NCI-H128 (cell line): ENCODE data around the gene TOMM7.
"Not testable (repeated sequence)": the region's sequence is repeated elsewhere in the genome, so short reads cannot be mapped to it uniquely, and the experiment has no call there.

Experiments used
- DNase-seq: peaks from one replicate; lab custom pipeline; 2025; ENCODE audit not compliant: unreplicated experiment; lab: John Stamatoyannopoulos, UW

TOMM7 gene

GRCh38 chr7:22854158-22855048 lies 31.8 kb upstream of the TOMM7 start:
- no peak for DNase-seq

- no peak for DNase-seq
Measured at GRCh38 chr7:22853674-22854157, 31.1 kb upstream of the TOMM7 start.

- no peak for DNase-seq
Measured at GRCh38 chr7:22853138-22853537, 30.5 kb upstream of the TOMM7 start.

- no peak for DNase-seq
Measured at GRCh38 chr7:22851145-22851544, 28.5 kb upstream of the TOMM7 start.

DNA sequence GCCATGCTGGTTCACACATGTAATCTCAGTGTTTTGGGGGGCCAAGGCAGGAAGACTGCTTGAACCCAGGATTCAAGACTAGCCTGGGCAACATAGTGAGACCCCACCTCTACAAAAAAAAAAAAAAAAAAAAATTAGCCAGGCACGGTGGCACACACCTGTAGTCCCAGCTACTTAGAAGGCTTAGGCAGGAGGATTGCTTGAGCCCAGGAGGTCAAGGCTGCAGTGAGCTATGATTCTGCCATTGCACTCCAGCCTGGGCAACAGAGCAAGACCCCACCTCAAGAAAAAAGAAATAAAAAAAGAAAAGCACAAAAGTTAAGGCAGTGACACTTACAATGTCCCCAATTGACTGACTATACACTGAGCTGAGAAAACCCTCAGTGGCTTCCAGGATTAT lies 27.7 kb upstream of the TOMM7 start:
- not testable (repeated sequence) for DNase-seq

GRCh38 chr7:22849662-22850061 lies 27.0 kb upstream of the TOMM7 start:
- DNase-seq: no peak

- DNase-seq: no peak
Measured at GRCh38 chr7:22849172-22849571, 26.5 kb upstream of the TOMM7 start.

- no peak for DNase-seq
Measured at GRCh38 chr7:22846961-22847360, 24.3 kb upstream of the TOMM7 start.

DNA sequence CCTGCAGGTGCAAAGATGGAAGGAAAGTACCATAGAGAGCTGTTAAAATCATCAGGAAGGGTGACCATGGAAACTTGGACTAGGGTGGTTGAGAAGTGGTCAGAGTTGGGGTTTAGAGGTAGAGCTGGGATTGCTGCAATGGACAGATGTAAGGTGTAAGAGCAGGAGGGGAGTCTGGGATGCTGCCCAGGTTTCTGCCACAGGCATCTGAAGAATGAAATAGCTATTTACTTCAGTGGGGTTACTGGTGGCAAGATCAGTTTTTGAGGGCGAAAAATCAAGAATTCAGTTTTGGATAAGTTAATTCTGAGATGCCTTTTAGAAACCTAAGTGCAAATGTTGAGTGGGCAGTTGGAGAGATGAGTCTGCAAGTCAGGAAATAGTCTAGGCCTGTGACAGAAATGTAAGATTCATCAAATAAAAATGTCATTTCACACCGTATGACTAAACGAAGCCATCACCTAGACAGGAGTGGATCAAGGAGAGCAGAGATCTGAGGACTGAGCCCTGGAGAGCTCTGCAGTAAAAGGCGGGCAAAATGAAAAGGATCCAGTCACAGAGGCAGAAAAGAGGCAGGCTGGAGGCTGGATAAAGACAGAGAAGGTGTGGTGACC lies 22.7 kb upstream of the TOMM7 start:
- no peak for DNase-seq

GRCh38 chr7:22843681-22844309 lies 21.1 kb upstream of the TOMM7 start:
- no peak for DNase-seq

- no peak for DNase-seq
Measured at GRCh38 chr7:22842973-22843372, 20.3 kb upstream of the TOMM7 start.

DNA sequence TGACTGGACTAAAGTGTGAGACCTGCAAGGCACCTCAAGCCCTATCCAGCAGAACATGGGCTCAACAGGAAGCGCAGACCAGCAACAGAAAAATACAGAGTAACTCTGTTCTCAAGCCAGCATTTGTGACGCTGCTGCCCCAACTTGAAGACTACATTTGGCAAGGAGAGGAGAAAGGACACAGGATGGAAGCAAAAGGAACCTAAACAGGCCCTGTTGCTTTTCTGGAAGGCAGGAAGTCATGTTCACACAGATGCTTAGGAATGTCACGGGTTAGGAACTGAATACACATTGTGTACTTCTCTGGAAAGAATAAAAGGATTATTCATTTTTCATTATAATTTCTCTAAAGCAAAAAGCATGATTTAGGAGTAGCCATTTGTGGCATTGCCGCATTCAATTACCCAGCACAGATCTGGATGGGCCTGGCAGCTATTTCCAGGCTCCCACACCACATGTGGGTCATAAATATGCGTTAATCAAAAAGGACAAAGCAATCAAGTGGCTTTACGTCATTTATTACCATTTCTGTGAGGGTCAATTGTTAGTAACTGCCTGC lies 19.8 kb upstream of the TOMM7 start:
- DNase-seq: no peak

DNA sequence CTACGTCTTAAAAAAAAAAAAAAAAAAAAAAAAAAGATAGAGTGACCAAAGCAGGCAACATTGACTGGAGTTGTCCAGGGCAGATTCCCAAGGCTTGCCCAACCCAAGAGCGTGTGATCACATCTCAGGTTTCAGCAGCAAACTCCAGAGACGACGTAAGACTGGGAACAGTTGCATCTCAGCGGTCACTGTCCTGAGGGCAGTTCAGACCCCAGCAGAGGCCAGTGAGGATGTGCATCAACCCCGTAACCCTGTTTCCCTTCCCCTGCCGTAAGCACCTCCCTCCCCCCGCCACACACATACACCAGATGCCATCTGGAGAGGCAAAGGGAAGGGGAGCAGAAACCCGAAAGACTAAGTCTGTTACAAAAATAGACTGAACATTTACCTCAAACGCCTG lies 19.3 kb upstream of the TOMM7 start:
- no peak for DNase-seq

- no peak for DNase-seq
Measured at GRCh38 chr7:22837308-22837707, 14.7 kb upstream of the TOMM7 start.

DNA sequence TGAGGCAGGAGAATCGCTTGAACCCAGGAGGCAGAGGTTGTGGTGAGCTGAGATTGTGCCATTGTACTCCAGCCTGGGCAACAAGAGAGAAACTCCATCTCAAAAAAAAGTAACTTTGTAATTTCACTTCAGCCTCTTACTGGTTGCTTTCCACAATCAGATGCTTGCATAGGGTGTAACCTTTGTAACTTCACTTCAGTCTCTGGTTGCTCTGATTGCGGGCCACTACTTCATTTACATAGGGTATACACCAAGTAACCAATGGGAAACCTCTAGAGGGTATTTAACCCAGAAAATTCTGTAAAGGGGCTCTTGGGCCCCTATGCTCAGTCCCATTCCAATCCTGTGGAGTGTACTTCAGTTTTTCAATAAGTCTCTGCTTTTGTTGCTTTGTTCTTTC lies 13.9 kb upstream of the TOMM7 start:
- not testable (repeated sequence) for DNase-seq

GRCh38 chr7:22833957-22834356 lies 11.3 kb upstream of the TOMM7 start:
- DNase-seq: no peak

- DNase-seq: no peak
Measured at GRCh38 chr7:22833113-22833855, 10.6 kb upstream of the TOMM7 start.

GRCh38 chr7:22832401-22832800 lies 9.8 kb upstream of the TOMM7 start:
- DNase-seq: no peak

DNA sequence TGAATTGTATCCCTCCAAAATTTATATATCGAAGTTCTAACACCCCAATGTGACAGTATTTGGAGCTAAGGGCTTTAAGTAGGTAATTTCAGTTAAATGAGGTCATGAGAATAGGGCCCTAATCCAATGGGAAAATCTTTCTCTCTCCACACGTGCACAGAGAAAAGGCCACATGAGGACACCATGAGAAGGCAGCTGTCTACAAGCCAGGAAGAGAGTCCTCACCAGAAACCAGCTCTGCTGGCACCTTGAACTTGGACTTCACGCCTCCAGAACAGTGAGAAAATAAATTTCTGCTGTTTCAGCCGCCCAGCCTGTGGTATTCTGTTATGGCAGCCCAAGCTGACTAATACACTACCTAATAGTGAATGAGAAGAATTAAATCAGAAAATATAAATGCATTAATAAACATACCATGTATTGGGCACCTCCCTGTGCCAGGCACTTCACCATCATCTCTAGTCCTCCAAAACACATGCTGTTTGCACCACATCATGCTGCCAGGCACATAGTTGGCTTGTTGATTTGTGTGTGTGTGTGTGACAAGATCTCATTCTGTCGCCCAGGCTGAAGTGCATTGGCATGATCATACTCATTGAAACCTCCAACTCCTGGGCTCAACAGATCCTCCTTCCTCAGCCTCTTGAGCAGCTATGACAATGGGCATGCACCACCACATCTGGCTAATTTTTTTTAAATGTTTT lies 9.1 kb upstream of the TOMM7 start:
- DNase-seq: no peak

DNA sequence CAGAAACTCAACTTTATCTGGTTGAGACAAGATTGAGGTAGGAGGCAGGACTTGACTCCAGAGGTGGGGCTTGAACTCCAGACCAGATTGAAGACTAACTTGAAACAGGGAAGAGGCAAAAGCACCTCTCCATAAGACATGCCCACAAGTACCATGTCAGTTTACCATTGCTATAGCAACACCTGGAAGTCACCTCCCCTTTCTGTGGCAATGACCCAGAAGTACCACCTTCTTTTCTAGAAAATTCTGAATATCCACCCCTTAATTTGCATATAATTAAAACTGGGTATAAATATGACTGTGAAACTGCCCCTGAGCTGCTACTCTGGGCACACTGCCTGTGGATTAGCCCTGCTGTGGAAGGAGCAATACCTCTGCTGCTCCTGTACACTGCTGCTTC lies 4.9 kb upstream of the TOMM7 start:
- no peak for DNase-seq
